IMR-90 (cell line): Measurements from ENCODE around the gene DCLRE1B. TPM values are rescaled to one million over a fixed set of nuclear protein-coding genes. Genes with fewer than 3 reads are reported as not detected.
A peak's percentile ranks its signal among the peaks of the same experiment; 100 is the strongest.

Experiments used
- ATAC-seq: fragments of 200-7000 bp; cut with Tn5 transposase; 2 replicates; pipeline ENCODE4 v1.9.1; 2020; ENCODE audit warnings: low read depth, mild to moderate bottlenecking, moderate library complexity
- BruUV-seq: library from RNA; stranded (reverse); fragments of 400-500 nt; replicated peaks from 2 replicates; lab custom pipeline; 2021; lab: Mats Ljungman, UMichigan
- CTCF ChIA-PET: fragments of 300-600 bp; formaldehyde crosslinking; extraction: SDS; loops from one replicate; lab custom pipeline; 2021; ENCODE audit warnings: antibody characterized with exemption; lab: Yijun Ruan, JAX
- POLR2A ChIA-PET: fragments of 300-600 bp; sonication (Branson Sonifier 250); formaldehyde crosslinking; loops from one replicate; lab custom pipeline; 2022; ENCODE audit warnings: antibody characterized with exemption; ENCODE audit not compliant: unreplicated experiment; lab: Charles Lee
- DNase-seq: peaks from one replicate; pipeline ENCODE4 v3.0.0; 2013
- H2AFZ ChIP-seq: replicated peaks from 2 replicates; pipeline ENCODE3; 2013; ENCODE audit warnings: low read length, mild to moderate bottlenecking; ENCODE audit not compliant: poor library complexity
- H2AK5ac ChIP-seq: 2 replicates; pipeline ENCODE4 v1.6.1; 2013; ENCODE audit warnings: low read depth, low read length, inconsistent platforms
- H2AK9ac ChIP-seq: replicated peaks from 2 replicates; pipeline ENCODE3; 2013; ENCODE audit warnings: mild to moderate bottlenecking, low read depth, low read length, moderate library complexity; ENCODE audit not compliant: poor library complexity
- H2BK120ac ChIP-seq: 2 replicates; pipeline ENCODE4 v1.6.1; 2013; ENCODE audit warnings: low read depth, low read length, inconsistent platforms
- H2BK15ac ChIP-seq: 3 replicates; pipeline ENCODE4 v1.6.1; 2013; ENCODE audit warnings: low read depth, low read length, inconsistent platforms
- H2BK20ac ChIP-seq: 2 replicates; pipeline ENCODE4 v1.6.1; 2013; ENCODE audit warnings: low read depth, mild to moderate bottlenecking, inconsistent platforms, low read length, moderate library complexity
- H2BK5ac ChIP-seq: 2 replicates; pipeline ENCODE4 v1.6.1; 2013; ENCODE audit warnings: mild to moderate bottlenecking, low read depth, low read length, inconsistent platforms; ENCODE audit not compliant: poor library complexity, severe bottlenecking
- H3K14ac ChIP-seq: replicated peaks from 2 replicates; pipeline ENCODE4 v1.6.1; 2013; ENCODE audit warnings: low read depth, low read length, inconsistent platforms
- H3K18ac ChIP-seq: 2 replicates; pipeline ENCODE4 v1.6.1; 2013; ENCODE audit warnings: low read depth, low read length, control low read depth
- H3K23ac ChIP-seq: 2 replicates; pipeline ENCODE4 v1.6.1; 2013; ENCODE audit warnings: low read depth, low read length, inconsistent platforms
- H3K27ac ChIP-seq: 2 replicates; pipeline ENCODE4 v1.5.1; 2013; ENCODE audit warnings: mild to moderate bottlenecking, control low read depth, low read length; ENCODE audit not compliant: insufficient read depth
- H3K27me3 ChIP-seq: 2 replicates; pipeline ENCODE4 v1.6.1; 2013; ENCODE audit warnings: low read length; ENCODE audit not compliant: control insufficient read depth, insufficient read depth
- H3K36me3 ChIP-seq: 2 replicates; pipeline ENCODE4 v1.6.1; 2013; ENCODE audit warnings: low read length, mixed read lengths; ENCODE audit not compliant: control insufficient read depth, insufficient read depth
- H3K4ac ChIP-seq: 2 replicates; pipeline ENCODE4 v1.6.1; 2013; ENCODE audit warnings: low read depth, low read length, inconsistent platforms
- H3K4me1 ChIP-seq: 2 replicates; pipeline ENCODE4 v1.6.1; 2013; ENCODE audit warnings: low read length, mixed read lengths; ENCODE audit not compliant: control insufficient read depth, insufficient read depth
- H3K4me2 ChIP-seq: 2 replicates; pipeline ENCODE4 v1.6.1; 2013; ENCODE audit warnings: low read depth, mild to moderate bottlenecking, control low read depth, low read length, moderate library complexity
- H3K4me3 ChIP-seq: 2 replicates; pipeline ENCODE4 v1.5.1; 2013; ENCODE audit warnings: low read depth, mild to moderate bottlenecking, control low read depth, low read length, moderate library complexity; ENCODE audit not compliant: insufficient read depth
- H3K56ac ChIP-seq: 2 replicates; pipeline ENCODE4 v1.6.1; 2013; ENCODE audit warnings: low read length, inconsistent platforms; ENCODE audit not compliant: insufficient read depth; ENCODE audit errors: extremely low read depth
- H3K79me1 ChIP-seq, 2 experiments: 2 replicates each; pipeline ENCODE4 v1.6.1; 2013; ENCODE audit warnings: low read length in 2 of 2, inconsistent platforms in 1 of 2, low read depth in 1 of 2
- H3K9ac ChIP-seq: 2 replicates; pipeline ENCODE4 v1.6.1; 2013; ENCODE audit warnings: low read depth, low read length, control low read depth
- H3K9me1 ChIP-seq: 2 replicates; pipeline ENCODE4 v1.6.1; 2013; ENCODE audit warnings: low read length, inconsistent platforms; ENCODE audit not compliant: insufficient read depth
- H3K9me3 ChIP-seq: 2 replicates; pipeline ENCODE4 v1.6.1; 2013; ENCODE audit warnings: low read length; ENCODE audit not compliant: control insufficient read depth, insufficient read depth
- H4K20me1 ChIP-seq: 2 replicates; pipeline ENCODE4 v1.6.1; 2013; ENCODE audit warnings: low read length, inconsistent platforms; ENCODE audit not compliant: insufficient read depth
- H4K5ac ChIP-seq: 2 replicates; pipeline ENCODE4 v1.6.1; 2013; ENCODE audit warnings: mild to moderate bottlenecking, low read depth, low read length, control low read depth
- H4K8ac ChIP-seq, 2 experiments: 2 replicates each; pipeline ENCODE4 v1.6.1; 2013; ENCODE audit warnings: low read depth in 2 of 2, low read length in 2 of 2, control low read depth in 1 of 2, inconsistent platforms in 1 of 2
- H4K91ac ChIP-seq: 2 replicates; pipeline ENCODE4 v1.6.1; 2013; ENCODE audit warnings: low read depth, low read length, inconsistent platforms; ENCODE audit not compliant: insufficient read depth
- BHLHE40 ChIP-seq: fragments of 150-350 bp; IDR thresholded peaks from 2 replicates; pipeline ENCODE4 v1.6.1; 2016; ENCODE audit warnings: mild to moderate bottlenecking, low read depth, low read length
- CEBPB ChIP-seq: IDR thresholded peaks from 2 replicates; pipeline ENCODE4 v1.6.1; 2012; ENCODE audit warnings: low read depth, low read length, improper control_type of control experiment
- CHD1 ChIP-seq: IDR thresholded peaks from 2 replicates; pipeline ENCODE4 v1.6.1; 2012; ENCODE audit warnings: low read depth, low read length, improper control_type of control experiment
- ELK1 ChIP-seq: fragments of 150-350 bp; IDR thresholded peaks from 2 replicates; pipeline ENCODE4 v1.6.1; 2016; ENCODE audit warnings: low read depth, mild to moderate bottlenecking, low read length, moderate library complexity, borderline replicate concordance
- FOS ChIP-seq: fragments of 150-350 bp; IDR thresholded peaks from 2 replicates; pipeline ENCODE4 v1.6.1; 2016; ENCODE audit warnings: low read depth, low read length
- MAFK ChIP-seq: IDR thresholded peaks from 2 replicates; pipeline ENCODE4 v1.6.1; 2012; ENCODE audit warnings: low read depth, low read length, improper control_type of control experiment
- MAZ ChIP-seq: IDR thresholded peaks from 2 replicates; pipeline ENCODE4 v1.6.1; 2012; ENCODE audit warnings: low read depth, mild to moderate bottlenecking, low read length, improper control_type of control experiment, moderate library complexity, borderline replicate concordance
- MXI1 ChIP-seq: IDR thresholded peaks from 2 replicates; pipeline ENCODE4 v1.6.1; 2012; ENCODE audit warnings: low read depth, mild to moderate bottlenecking, low read length, moderate library complexity, borderline replicate concordance
- RFX5 ChIP-seq: IDR thresholded peaks from 2 replicates; pipeline ENCODE4 v1.8.0; 2012; ENCODE audit warnings: low read depth, mild to moderate bottlenecking, low read length, moderate library complexity
- SMC3 ChIP-seq: fragments of 150-350 bp; IDR thresholded peaks from 2 replicates; pipeline ENCODE4 v1.6.1; 2016; ENCODE audit warnings: low read depth, mild to moderate bottlenecking, antibody characterized with exemption, low read length, moderate library complexity
- USF2 ChIP-seq: fragments of 150-350 bp; IDR thresholded peaks from 2 replicates; pipeline ENCODE4 v1.6.1; 2017; ENCODE audit warnings: mild to moderate bottlenecking, antibody characterized with exemption, low read length, low read depth
- WGBS, 2 experiments: methylation state at CpG; one replicate each; pipeline versions ENCODE4 v1.1.5 to v1.1.7; 2013; ENCODE audit warnings: missing lambda C conversion rate in 2 of 2; ENCODE audit not compliant: insufficient read length in 1 of 2; ENCODE audit errors: extremely low coverage in 2 of 2; 5-methylcytosine and 5-hydroxymethylcytosine counted together
- dilution Hi-C: fragments of 300-500 bp; cut with HindIII; formaldehyde crosslinking; loops from one replicate; pipeline ENCODE4 v1.14.3; 2018; ENCODE audit warnings: low sequenced_read_pairs; ENCODE audit not compliant: unreplicated experiment
- in situ Hi-C: fragments of 300-500 bp; cut with MboI; formaldehyde crosslinking; loops from 3 replicates; pipeline ENCODE4 v1.14.3; 2019; ENCODE audit warnings: low sequenced_read_pairs, inconsistent platforms, mixed read lengths
- intact Hi-C: fragments of 100-400 bp; cut with micrococcal nuclease; formaldehyde crosslinking; loops from 2 replicates; pipeline ENCODE4 v1.10.0; 2022
- polyA plus RNA-seq, 3 experiments: library from polyadenylated mRNA; depleted of rRNA; stranded (reverse); fragments of >200 nt; gene quantifications; 2 replicates each; pipeline ENCODE4 v1.2.3, GENCODE V29; 2012; ENCODE audit warnings: low replicate concordance in 1 of 3
- total RNA-seq: library from RNA; depleted of rRNA; stranded (reverse); fragments of >200 nt; gene quantifications from 2 replicates; pipeline ENCODE4 v1.2.3, GENCODE V29; 2012

DCLRE1B gene
- total and polyA plus RNA-seq, 2 of the 4 experiments (the other 2 are of a cell fraction): 4.9 to 6.1 TPM

- TF ChIP-seq ELK1 (no peak), CEBPB (no peak), SMC3 (no peak), USF2 (no peak), RFX5 (no peak), MAFK (no peak), CHD1 (no peak), FOS (no peak), MAZ (no peak), BHLHE40 (no peak), MXI1 (no peak)
- peak; percentile 66 for ATAC-seq
- no peak overlapping the region for H4K91ac ChIP-seq
- POLR2A ChIA-PET: no interaction called here
- H3K79me1 ChIP-seq: peaks cover 21 to 66% of the 10 kb centered on the region in 2 experiments
- H2AK5ac ChIP-seq: no peak overlapping the region
- H3K18ac ChIP-seq: no peak overlapping the region
- no peak overlapping the region for H2BK5ac ChIP-seq
- H4K20me1 ChIP-seq: peaks cover 60% of the 10 kb centered on the region
- no peak overlapping the region for H3K27ac ChIP-seq
- DNase-seq: peak; percentile 58
- no peak overlapping the region for H2AFZ ChIP-seq
- H3K4me1 ChIP-seq: peaks cover 2% of the 10 kb centered on the region; the same call in 1 of the 2 replicates
- no peak overlapping the region for H4K5ac ChIP-seq
- BruUV-seq: no TSS peak
- WGBS, 2 experiments: no CpG with 5 or more reads among the region's 1 CpG
- no peak overlapping the region for H4K8ac ChIP-seq
- H2BK120ac ChIP-seq: no peak overlapping the region
- no peak overlapping the region for H3K23ac ChIP-seq
- no peak overlapping the region for H3K56ac ChIP-seq
- H2BK20ac ChIP-seq: no peak overlapping the region
- H3K9ac ChIP-seq: no peak overlapping the region
- H2AK9ac ChIP-seq: no peak overlapping the region
- H3K9me1 ChIP-seq: peaks cover 15% of the 10 kb centered on the region
- CTCF ChIA-PET: interaction anchor here (1.4 kb wide), 1 partner anchor 12 kb away, joined by 3 read pairs; no protein-coding TSS in a partner anchor
- H2BK15ac ChIP-seq: no peak overlapping the region
- no peaks in the 10 kb centered on the region for H3K27me3 ChIP-seq
- no peak overlapping the region for H3K4ac ChIP-seq
- H3K4me2 ChIP-seq: no peak overlapping the region
- H3K14ac ChIP-seq: no peak overlapping the region
- H3K36me3 ChIP-seq: peaks cover 12% of the 10 kb centered on the region
- in situ Hi-C loops (no loop called here), intact Hi-C loops (loop anchor here (10.0 kb wide), 1 partner anchor 792 kb away; no protein-coding TSS in a partner anchor), dilution Hi-C loops (no loop called here)
- no peaks in the 10 kb centered on the region for H3K9me3 ChIP-seq
- H3K4me3 ChIP-seq: no peak overlapping the region
These were observed 32.0 kb downstream of the DCLRE1B start for GRCh38 chr1:113937146-113937545.
